Measurements from ENCODE around the gene CDH3.

DNA sequence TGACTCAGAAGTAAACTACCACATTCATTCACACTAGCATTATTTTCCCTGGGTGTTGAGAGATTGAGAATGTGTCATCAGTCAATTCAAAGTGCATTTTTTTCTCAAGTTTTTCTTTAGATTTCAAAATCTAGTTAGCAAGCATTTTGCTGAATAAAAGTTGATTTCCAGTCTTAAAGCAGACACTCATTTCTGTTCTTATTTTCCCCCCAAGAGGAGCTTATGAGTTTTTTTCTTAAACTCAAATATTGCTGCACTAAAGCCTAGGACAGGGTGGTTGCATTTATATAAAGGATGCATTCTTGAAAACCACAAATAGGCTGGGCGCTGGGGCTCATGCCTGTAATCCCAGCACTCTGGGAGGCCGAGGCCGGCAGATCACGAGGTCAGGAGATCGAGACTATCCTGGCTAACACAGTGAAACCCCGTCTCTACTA, 15.3 kb downstream of the CDH3 start:
- TF ChIP-seq, protein P1, sequence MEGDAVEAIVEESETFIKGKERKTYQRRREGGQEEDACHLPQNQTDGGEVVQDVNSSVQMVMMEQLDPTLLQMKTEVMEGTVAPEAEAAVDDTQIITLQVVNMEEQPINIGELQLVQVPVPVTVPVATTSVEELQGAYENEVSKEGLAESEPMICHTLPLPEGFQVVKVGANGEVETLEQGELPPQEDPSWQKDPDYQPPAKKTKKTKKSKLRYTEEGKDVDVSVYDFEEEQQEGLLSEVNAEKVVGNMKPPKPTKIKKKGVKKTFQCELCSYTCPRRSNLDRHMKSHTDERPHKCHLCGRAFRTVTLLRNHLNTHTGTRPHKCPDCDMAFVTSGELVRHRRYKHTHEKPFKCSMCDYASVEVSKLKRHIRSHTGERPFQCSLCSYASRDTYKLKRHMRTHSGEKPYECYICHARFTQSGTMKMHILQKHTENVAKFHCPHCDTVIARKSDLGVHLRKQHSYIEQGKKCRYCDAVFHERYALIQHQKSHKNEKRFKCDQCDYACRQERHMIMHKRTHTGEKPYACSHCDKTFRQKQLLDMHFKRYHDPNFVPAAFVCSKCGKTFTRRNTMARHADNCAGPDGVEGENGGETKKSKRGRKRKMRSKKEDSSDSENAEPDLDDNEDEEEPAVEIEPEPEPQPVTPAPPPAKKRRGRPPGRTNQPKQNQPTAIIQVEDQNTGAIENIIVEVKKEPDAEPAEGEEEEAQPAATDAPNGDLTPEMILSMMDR (IDR thresholded peaks at IDR 0.05; ENCODE audit: poor library complexity): no peak
- TF ChIP-seq EZH2 (IDR thresholded peaks at IDR 0.05; ENCODE audit: borderline replicate concordance): no peak

Data from hepatocyte (in vitro differentiated cells).